ENCODE data around the gene MEGF11. TPM values are rescaled to one million over a fixed set of nuclear protein-coding genes. Genes with fewer than 3 reads are reported as not detected.

Gene MEGF11
- total and polyA plus RNA-seq, 3 experiments from 2014 or later = not detected

DNA sequence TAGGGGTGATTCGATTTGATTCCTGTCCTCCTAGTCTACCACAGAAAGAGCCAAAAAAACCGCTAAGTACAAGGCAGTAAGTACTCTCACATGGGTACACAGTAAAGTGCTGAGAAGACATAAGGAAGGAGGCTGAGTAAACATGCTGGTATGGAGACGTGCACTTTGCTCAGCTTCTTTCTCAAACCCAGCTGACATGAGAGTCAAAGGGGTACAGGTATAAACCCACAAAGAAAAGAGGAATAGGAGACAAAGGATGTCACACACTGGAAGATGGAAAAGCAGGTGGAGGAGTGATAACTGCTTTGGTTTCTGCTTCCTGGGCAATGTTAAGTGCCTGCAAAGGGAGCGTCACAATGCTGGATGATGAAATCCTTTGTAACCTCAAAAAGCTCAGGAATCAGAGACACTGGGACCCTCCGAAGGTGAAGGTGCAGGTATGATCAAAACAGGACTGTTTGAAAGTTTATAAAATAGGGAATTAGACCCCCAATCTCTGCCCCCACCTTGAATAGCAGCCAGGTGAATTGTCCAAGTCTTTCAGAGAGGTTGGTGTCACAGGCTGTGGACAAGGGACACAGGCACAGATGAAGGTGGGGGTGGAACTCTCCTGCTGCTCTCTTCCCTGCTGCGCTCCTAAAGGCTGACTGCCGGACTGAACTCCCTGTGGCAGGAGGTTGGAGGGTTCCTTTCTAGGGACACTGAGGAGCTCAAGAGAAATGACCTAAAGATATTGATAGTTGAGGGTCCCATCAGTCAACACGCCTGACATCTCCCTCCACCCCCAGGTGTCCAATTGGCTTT is 282.4 kb downstream of the MEGF11 start:
- Histone ChIP-seq H3K4me1 (ENCODE audit: insufficient read depth, low read length) (no peaks in the 10 kb centered on the region), H3K36me3 (ENCODE audit: insufficient read depth, low read length) (no peaks in the 10 kb centered on the region), H3K9me3 (ENCODE audit: low read length) (no peaks in the 10 kb centered on the region), H3K4me3 (ENCODE audit: low read length) (no peak overlapping the region), H3K27ac (ENCODE audit: low read depth, low read length) (no peak overlapping the region), H3K27me3 (ENCODE audit: insufficient read depth, low read length, poor library complexity, severe bottlenecking) (peaks cover 18% of the 10 kb centered on the region)
- no peak for DNase-seq
- Mint-ChIP-seq H3K27ac (peak overlapping the region in 1 of 8 donors; percentile 47), H3K4me1 (no peaks in the 10 kb centered on the region), H3K9me3 (no peaks in the 10 kb centered on the region), H3K27me3 (peaks cover 24 to 71% of the 10 kb centered on the region in 2 donors), H3K36me3 (no peaks in the 10 kb centered on the region), H3K4me3 (no peak overlapping the region)
- POLR2A ChIA-PET = no interaction called here
- CTCF ChIA-PET = no interaction called here

DNA sequence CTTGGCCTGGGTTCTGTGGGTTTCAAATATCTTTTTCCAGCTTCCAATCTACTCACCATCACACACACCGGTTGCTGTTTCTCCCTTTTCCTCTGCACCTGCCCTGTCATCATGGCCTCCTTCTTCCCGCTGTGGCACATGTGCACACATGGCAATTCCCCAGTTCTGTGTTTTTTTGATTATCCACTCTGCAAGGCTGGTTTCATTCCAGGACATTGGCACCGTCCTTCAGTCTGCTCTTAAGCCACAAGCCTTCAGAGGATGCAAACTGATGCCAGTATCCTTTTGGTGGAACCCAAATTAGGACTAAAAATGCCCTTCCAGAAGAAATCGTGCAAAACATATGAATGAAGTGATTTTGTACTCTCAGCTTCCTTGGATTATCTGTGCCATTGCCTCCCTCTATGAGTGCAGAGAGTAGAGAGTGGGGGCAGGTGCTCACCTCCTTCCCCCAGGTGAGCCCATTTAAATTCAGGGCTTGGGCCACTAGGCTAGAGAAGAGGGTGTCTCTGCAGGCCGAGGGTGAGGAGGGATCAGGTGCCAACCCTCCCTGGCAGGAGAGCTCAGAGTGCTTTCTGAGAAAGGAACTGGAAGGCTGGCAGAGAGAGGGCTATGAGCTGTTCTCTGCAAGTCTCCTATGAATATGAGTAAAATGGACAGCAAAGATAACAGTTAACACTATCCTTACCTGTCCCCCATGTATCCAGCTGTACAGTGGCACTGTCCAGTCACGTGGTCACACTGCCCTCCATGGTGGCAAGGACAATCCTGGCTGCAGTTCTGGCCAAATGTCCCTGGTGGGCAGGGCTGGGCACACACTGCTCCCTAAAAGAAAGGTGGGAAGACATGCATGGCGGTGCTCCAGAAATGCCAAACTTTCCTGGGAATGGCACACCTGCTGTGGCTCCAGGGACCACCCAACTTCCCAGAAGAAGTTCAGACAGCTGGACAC is 283.4 kb downstream of the MEGF11 start:
- H3K27me3 Mint-ChIP-seq = peaks cover 24 to 70% of the 10 kb centered on the region in 2 donors
- H3K36me3 Mint-ChIP-seq = no peaks in the 10 kb centered on the region
- H3K4me1 ChIP-seq (ENCODE audit: insufficient read depth, low read length) = no peaks in the 10 kb centered on the region
- ChIA-PET POLR2A (no interaction called here), CTCF (no interaction called here)
- DNase-seq = no peak
- H3K27ac Mint-ChIP-seq = peak overlapping the region in 1 of 8 donors; percentile 52
- H3K4me3 ChIP-seq (ENCODE audit: low read length) = no peak overlapping the region
- H3K4me3 Mint-ChIP-seq = no peak overlapping the region
- no peaks in the 10 kb centered on the region for H3K36me3 ChIP-seq (ENCODE audit: insufficient read depth, low read length)
- no peak overlapping the region for H3K27ac ChIP-seq (ENCODE audit: low read depth, low read length)
- H3K27me3 ChIP-seq (ENCODE audit: insufficient read depth, low read length, poor library complexity, severe bottlenecking) = peaks cover 18% of the 10 kb centered on the region
- no peaks in the 10 kb centered on the region for H3K4me1 Mint-ChIP-seq
- no peaks in the 10 kb centered on the region for H3K9me3 Mint-ChIP-seq
- H3K9me3 ChIP-seq (ENCODE audit: low read length) = no peaks in the 10 kb centered on the region

GRCh38 chr15:65968511-65968910 is 285.0 kb downstream of the MEGF11 start:
- no peak overlapping the region for H3K4me3 ChIP-seq (ENCODE audit: low read length)
- peaks cover 24 to 80% of the 10 kb centered on the region in 2 donors for H3K27me3 Mint-ChIP-seq
- H3K9me3 ChIP-seq (ENCODE audit: low read length) = no peaks in the 10 kb centered on the region
- H3K4me1 ChIP-seq (ENCODE audit: insufficient read depth, low read length) = no peaks in the 10 kb centered on the region
- no peak overlapping the region for H3K27ac ChIP-seq (ENCODE audit: low read depth, low read length)
- ChIA-PET CTCF (no interaction called here), POLR2A (no interaction called here)
- no peak overlapping the region for H3K4me3 Mint-ChIP-seq
- DNase-seq = no peak
- no peaks in the 10 kb centered on the region for H3K36me3 ChIP-seq (ENCODE audit: insufficient read depth, low read length)
- H3K27ac Mint-ChIP-seq = no peak overlapping the region
- no peaks in the 10 kb centered on the region for H3K9me3 Mint-ChIP-seq
- H3K4me1 Mint-ChIP-seq = no peaks in the 10 kb centered on the region
- H3K27me3 ChIP-seq (ENCODE audit: insufficient read depth, low read length, poor library complexity, severe bottlenecking) = peaks cover 18% of the 10 kb centered on the region
- no peaks in the 10 kb centered on the region for H3K36me3 Mint-ChIP-seq

GRCh38 chr15:65964792-65965433 is 288.6 kb downstream of the MEGF11 start:
- Histone ChIP-seq H3K9me3 (ENCODE audit: low read length) (no peaks in the 10 kb centered on the region), H3K4me3 (ENCODE audit: low read length) (no peak overlapping the region), H3K36me3 (ENCODE audit: insufficient read depth, low read length) (no peaks in the 10 kb centered on the region), H3K27ac (ENCODE audit: low read depth, low read length) (no peak overlapping the region), H3K27me3 (ENCODE audit: insufficient read depth, low read length, poor library complexity, severe bottlenecking) (peaks cover 14% of the 10 kb centered on the region), H3K4me1 (ENCODE audit: insufficient read depth, low read length) (no peaks in the 10 kb centered on the region)
- Mint-ChIP-seq H3K4me3 (no peak overlapping the region), H3K36me3 (no peaks in the 10 kb centered on the region), H3K27me3 (peaks cover 15 to 73% of the 10 kb centered on the region in 2 donors), H3K27ac (no peak overlapping the region), H3K4me1 (no peaks in the 10 kb centered on the region), H3K9me3 (no peaks in the 10 kb centered on the region)
- POLR2A ChIA-PET = no interaction called here
- CTCF ChIA-PET = no interaction called here
- no peak for DNase-seq

GRCh38 chr15:65963911-65964482 is 289.6 kb downstream of the MEGF11 start:
- Mint-ChIP-seq H3K27ac (no peak overlapping the region), H3K36me3 (no peaks in the 10 kb centered on the region), H3K4me1 (no peaks in the 10 kb centered on the region), H3K27me3 (peaks cover 14 to 64% of the 10 kb centered on the region in 2 donors), H3K9me3 (no peaks in the 10 kb centered on the region), H3K4me3 (no peak overlapping the region)
- Histone ChIP-seq H3K27ac (ENCODE audit: low read depth, low read length) (no peak overlapping the region), H3K4me3 (ENCODE audit: low read length) (no peak overlapping the region), H3K4me1 (ENCODE audit: insufficient read depth, low read length) (no peaks in the 10 kb centered on the region), H3K9me3 (ENCODE audit: low read length) (no peaks in the 10 kb centered on the region), H3K27me3 (ENCODE audit: insufficient read depth, low read length, poor library complexity, severe bottlenecking) (peaks cover 8% of the 10 kb centered on the region), H3K36me3 (ENCODE audit: insufficient read depth, low read length) (no peaks in the 10 kb centered on the region)
- POLR2A ChIA-PET = no interaction called here
- no peak for DNase-seq
- CTCF ChIA-PET = no interaction called here

GRCh38 chr15:65963358-65963757 is 290.2 kb downstream of the MEGF11 start:
- peaks cover 13 to 58% of the 10 kb centered on the region in 2 donors for H3K27me3 Mint-ChIP-seq
- H3K27ac Mint-ChIP-seq = no peak overlapping the region
- H3K36me3 Mint-ChIP-seq = no peaks in the 10 kb centered on the region
- peaks cover 1% of the 10 kb centered on the region for H3K27me3 ChIP-seq (ENCODE audit: insufficient read depth, low read length, poor library complexity, severe bottlenecking)
- H3K36me3 ChIP-seq (ENCODE audit: insufficient read depth, low read length) = no peaks in the 10 kb centered on the region
- H3K4me1 ChIP-seq (ENCODE audit: insufficient read depth, low read length) = no peaks in the 10 kb centered on the region
- H3K4me1 Mint-ChIP-seq = no peaks in the 10 kb centered on the region
- ChIA-PET CTCF (no interaction called here), POLR2A (no interaction called here)
- DNase-seq = no peak
- H3K9me3 Mint-ChIP-seq = no peaks in the 10 kb centered on the region
- H3K27ac ChIP-seq (ENCODE audit: low read depth, low read length) = no peak overlapping the region
- no peak overlapping the region for H3K4me3 Mint-ChIP-seq
- no peaks in the 10 kb centered on the region for H3K9me3 ChIP-seq (ENCODE audit: low read length)
- no peak overlapping the region for H3K4me3 ChIP-seq (ENCODE audit: low read length)

DNA sequence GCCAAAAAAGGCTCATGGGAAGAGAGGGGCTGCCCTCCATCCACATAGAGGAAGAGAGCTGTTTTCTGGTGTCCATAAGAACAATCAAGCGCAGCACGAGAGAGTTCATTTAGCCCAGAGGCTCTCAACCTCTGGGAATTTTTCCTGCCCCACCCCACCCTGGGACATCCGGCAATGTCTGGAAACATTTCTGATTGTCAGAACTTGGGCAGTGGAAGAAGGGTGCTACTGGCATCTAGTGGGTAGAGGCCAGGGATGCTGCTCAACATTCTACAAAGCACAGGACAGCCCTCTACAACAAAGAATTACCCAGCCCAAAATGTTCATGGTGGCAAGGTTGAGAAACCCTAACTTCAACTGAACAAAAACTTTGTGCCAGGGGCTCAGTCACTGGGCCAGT is 291.4 kb downstream of the MEGF11 start:
- Mint-ChIP-seq H3K9me3 (no peaks in the 10 kb centered on the region), H3K4me1 (no peaks in the 10 kb centered on the region), H3K27me3 (peaks cover 4 to 46% of the 10 kb centered on the region in 2 donors), H3K27ac (no peak overlapping the region), H3K4me3 (no peak overlapping the region), H3K36me3 (no peaks in the 10 kb centered on the region)
- Histone ChIP-seq H3K4me1 (ENCODE audit: insufficient read depth, low read length) (no peaks in the 10 kb centered on the region), H3K4me3 (ENCODE audit: low read length) (no peak overlapping the region), H3K27me3 (ENCODE audit: insufficient read depth, low read length, poor library complexity, severe bottlenecking) (no peaks in the 10 kb centered on the region), H3K36me3 (ENCODE audit: insufficient read depth, low read length) (no peaks in the 10 kb centered on the region), H3K27ac (ENCODE audit: low read depth, low read length) (no peak overlapping the region), H3K9me3 (ENCODE audit: low read length) (no peaks in the 10 kb centered on the region)
- no peak for DNase-seq
- ChIA-PET CTCF (no interaction called here), POLR2A (no interaction called here)

DNA sequence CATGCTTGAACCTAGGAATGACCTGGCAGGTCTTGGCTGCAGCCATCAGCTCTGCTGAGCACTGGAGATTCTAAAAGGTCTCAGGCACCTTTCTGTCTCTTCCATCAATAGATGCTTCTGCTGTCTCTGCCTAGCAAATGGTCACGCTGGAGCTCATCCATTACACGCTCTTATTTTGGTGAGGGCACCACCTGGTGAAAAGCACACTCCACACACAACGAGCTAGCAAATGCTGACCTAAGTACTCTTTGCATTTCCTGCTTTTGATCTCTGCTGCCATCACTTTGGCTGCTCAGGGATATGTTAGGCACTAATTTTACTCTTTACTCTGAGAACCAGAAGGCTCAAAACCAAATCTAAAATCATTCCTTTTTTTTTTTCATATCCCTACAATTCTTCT is 293.0 kb downstream of the MEGF11 start:
- H3K36me3 ChIP-seq (ENCODE audit: insufficient read depth, low read length) = no peaks in the 10 kb centered on the region
- no peaks in the 10 kb centered on the region for H3K4me1 ChIP-seq (ENCODE audit: insufficient read depth, low read length)
- CTCF ChIA-PET = no interaction called here
- Mint-ChIP-seq H3K27me3 (peaks cover 2 to 33% of the 10 kb centered on the region in 2 donors), H3K4me3 (no peak overlapping the region), H3K36me3 (no peaks in the 10 kb centered on the region), H3K4me1 (no peaks in the 10 kb centered on the region), H3K9me3 (no peaks in the 10 kb centered on the region), H3K27ac (no peak overlapping the region)
- H3K9me3 ChIP-seq (ENCODE audit: low read length) = no peaks in the 10 kb centered on the region
- DNase-seq = no peak
- POLR2A ChIA-PET = no interaction called here
- no peaks in the 10 kb centered on the region for H3K27me3 ChIP-seq (ENCODE audit: insufficient read depth, low read length, poor library complexity, severe bottlenecking)
- no peak overlapping the region for H3K4me3 ChIP-seq (ENCODE audit: low read length)
- no peak overlapping the region for H3K27ac ChIP-seq (ENCODE audit: low read depth, low read length)
